ENCODE measurements around the gene KRT33A. TPM values are rescaled to one million over a fixed set of nuclear protein-coding genes. Genes with fewer than 3 reads are reported as not detected.
"Not testable (repeated sequence)": the region's sequence is repeated elsewhere in the genome, so short reads cannot be mapped to it uniquely, and the experiment has no call there.

The KRT33A gene
- total RNA-seq, 1 experiment from 2014 or later: not detected

- no peaks in the 10 kb centered on the region for H3K23me2 ChIP-seq (ENCODE audit: insufficient read length, low read depth, low read length, poor library complexity, severe bottlenecking)
- no CpG with 5 or more reads among the region's 1 CpG for WGBS (ENCODE audit: extremely low coverage, insufficient read length, low lambda C conversion rate)
- H4K20me1 ChIP-seq (ENCODE audit: control insufficient read depth, insufficient read depth, insufficient read length): no peaks in the 10 kb centered on the region
- Mint-ChIP-seq H3K27ac (no peak overlapping the region), H3K4me3 (no peak overlapping the region), H3K27me3 (ENCODE audit: low read depth) (peaks cover 4% of the 10 kb centered on the region), H3K4me1 (0 out of 4 replicates have a peak, but pooled peaks cover 0 to 3% of the 10 kb centered on the region in 2 experiments), H3K9me3 (no peaks in the 10 kb centered on the region; a peak in 1 of 5 replicates), H3K36me3 (ENCODE audit: insufficient read depth in 1 of 3, low read depth in 3 of 3) (no peaks in the 10 kb centered on the region)
- no peak overlapping the region for H3K18ac ChIP-seq (ENCODE audit: insufficient read length, low read depth, low read length)
- H2BK15ac ChIP-seq (ENCODE audit: low read depth, low read length): no peak overlapping the region
- H3K4me2 ChIP-seq (ENCODE audit: insufficient read depth, insufficient read length, low read length): no peak overlapping the region
- H2AK5ac ChIP-seq (ENCODE audit: insufficient read length, low read length): no peak overlapping the region
- no peaks in the 10 kb centered on the region for H3K9me3 ChIP-seq (ENCODE audit: control insufficient read depth, low read depth, low read length)
- no peak overlapping the region for H3K9ac ChIP-seq (ENCODE audit: extremely low read depth, insufficient read length, low read length)
- no peak overlapping the region for H4K91ac ChIP-seq (ENCODE audit: insufficient read length, low read depth, low read length)
- no peak for DNase-seq
- H2BK120ac ChIP-seq (ENCODE audit: low read depth, low read length, poor library complexity, severe bottlenecking): no peak overlapping the region
- no peaks in the 10 kb centered on the region for H3K27me3 ChIP-seq (ENCODE audit: insufficient read depth, low read length)
- no peak overlapping the region for H2BK20ac ChIP-seq (ENCODE audit: low read depth, low read length, poor library complexity, severe bottlenecking)
- H2BK12ac ChIP-seq (ENCODE audit: insufficient read length, low read depth, low read length): no peak overlapping the region
- H2AFZ ChIP-seq (ENCODE audit: low read length): no peak overlapping the region
- no peak overlapping the region for H3K23ac ChIP-seq (ENCODE audit: insufficient read length, low read depth, low read length)
- no peak overlapping the region for H3K14ac ChIP-seq (ENCODE audit: insufficient read depth, low read length)
- no peak overlapping the region for H3K4ac ChIP-seq (ENCODE audit: low read depth, low read length)
- no peak overlapping the region for H2BK5ac ChIP-seq (ENCODE audit: insufficient read length, low read length)
- no peak overlapping the region for H4K8ac ChIP-seq (replicated peaks; ENCODE audit: insufficient read length, low read depth, low read length)
- no peak overlapping the region for H3T11ph ChIP-seq (ENCODE audit: low read length)
- H3K79me2 ChIP-seq (ENCODE audit: insufficient read depth, low read length): no peaks in the 10 kb centered on the region
- TF ChIP-seq CTCF (conservative IDR thresholded peaks at IDR 0.05): no peak
- H3K4me1 ChIP-seq (ENCODE audit: insufficient read depth, low read length): no peaks in the 10 kb centered on the region
- no peak overlapping the region for H3K27ac ChIP-seq (ENCODE audit: insufficient read length, low read depth, low read length)
- no peak overlapping the region for H4K5ac ChIP-seq (ENCODE audit: insufficient read length, low read depth, low read length)
- no peak overlapping the region for H3K56ac ChIP-seq (ENCODE audit: insufficient read length, low read depth, low read length)
- no peaks in the 10 kb centered on the region for H3K79me1 ChIP-seq (ENCODE audit: insufficient read depth, low read depth, low read length, poor library complexity, severe bottlenecking)
Measured at GRCh38 chr17:41395611-41396010, 45.0 kb upstream of the KRT33A start.

DNA sequence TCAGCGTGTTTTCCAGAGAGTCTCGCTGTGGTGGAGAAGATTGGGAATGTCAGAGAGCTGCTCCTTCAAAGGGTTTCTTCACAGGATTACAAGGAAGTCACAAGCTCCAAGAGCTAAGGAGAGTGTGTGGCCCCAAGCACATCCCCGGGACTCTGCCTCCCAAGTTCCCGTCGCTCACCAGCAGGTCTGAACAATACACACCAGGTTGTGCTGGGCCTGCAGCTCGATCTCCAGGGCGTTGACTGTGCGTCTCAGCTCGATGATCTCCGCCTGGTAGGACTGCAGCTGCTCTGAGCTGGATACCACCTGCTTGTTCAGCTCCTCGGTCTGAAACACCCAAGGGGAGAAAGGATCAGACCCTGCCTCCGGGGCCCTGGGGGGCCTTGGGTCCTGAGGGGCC is 44.4 kb upstream of the KRT33A start:
- H2BK120ac ChIP-seq (ENCODE audit: low read depth, low read length, poor library complexity, severe bottlenecking); H3K4me3 Mint-ChIP-seq; H3K14ac ChIP-seq (ENCODE audit: insufficient read depth, low read length); H2AFZ ChIP-seq (ENCODE audit: low read length); H2BK15ac ChIP-seq (ENCODE audit: low read depth, low read length); H3K27me3 ChIP-seq (ENCODE audit: insufficient read depth, low read length); H3T11ph ChIP-seq (ENCODE audit: low read length); H4K20me1 ChIP-seq (ENCODE audit: control insufficient read depth, insufficient read depth, insufficient read length); H3K79me1 ChIP-seq (ENCODE audit: insufficient read depth, low read depth, low read length, poor library complexity, severe bottlenecking); H4K5ac ChIP-seq (ENCODE audit: insufficient read length, low read depth, low read length); H3K27me3 Mint-ChIP-seq (ENCODE audit: low read depth); H4K91ac ChIP-seq (ENCODE audit: insufficient read length, low read depth, low read length); H3K4me1 Mint-ChIP-seq; H3K18ac ChIP-seq (ENCODE audit: insufficient read length, low read depth, low read length); H2BK5ac ChIP-seq (ENCODE audit: insufficient read length, low read length); H3K56ac ChIP-seq (ENCODE audit: insufficient read length, low read depth, low read length); DNase-seq; H3K4ac ChIP-seq (ENCODE audit: low read depth, low read length); H3K4me2 ChIP-seq (ENCODE audit: insufficient read depth, insufficient read length, low read length); H4K8ac ChIP-seq (replicated peaks; ENCODE audit: insufficient read length, low read depth, low read length); H3K9me3 ChIP-seq (ENCODE audit: control insufficient read depth, low read depth, low read length); H3K79me2 ChIP-seq (ENCODE audit: insufficient read depth, low read length); H3K9me3 Mint-ChIP-seq; H3K27ac Mint-ChIP-seq; H2BK12ac ChIP-seq (ENCODE audit: insufficient read length, low read depth, low read length); H2BK20ac ChIP-seq (ENCODE audit: low read depth, low read length, poor library complexity, severe bottlenecking); H3K23ac ChIP-seq (ENCODE audit: insufficient read length, low read depth, low read length); H3K23me2 ChIP-seq (ENCODE audit: insufficient read length, low read depth, low read length, poor library complexity, severe bottlenecking); H3K36me3 Mint-ChIP-seq (ENCODE audit: insufficient read depth in 1 of 3, low read depth in 3 of 3); H3K27ac ChIP-seq (ENCODE audit: insufficient read length, low read depth, low read length); H3K9ac ChIP-seq (ENCODE audit: extremely low read depth, insufficient read length, low read length); H2AK5ac ChIP-seq (ENCODE audit: insufficient read length, low read length); H3K4me1 ChIP-seq (ENCODE audit: insufficient read depth, low read length): not testable (repeated sequence)
- WGBS (ENCODE audit: extremely low coverage, insufficient read length, low lambda C conversion rate): no CpG with 5 or more reads among the region's 12 CpGs
